Activated naive CD4-positive, alpha-beta T cell treated with anti-CD3 and anti-CD28 coated beads for 36 hours (primary cell): ENCODE data around the gene CDKN2AIP. TPM values are rescaled to one million over a fixed set of nuclear protein-coding genes. Genes with fewer than 3 reads are reported as not detected.

Source experiments
- CTCF ChIA-PET: fragments of 350-600 bp; sonication (Branson Sonifier 250); formaldehyde crosslinking; loops from one replicate; lab custom pipeline; 2021; ENCODE audit warnings: antibody characterized with exemption; lab: Charles Lee
- DNase-seq: peaks from one replicate; pipeline ENCODE4 v3.0.0-alpha.2; 2020
- H3K27ac Mint-ChIP-seq: one replicate; pipeline ENCODE4 v1.8.0; 2021; ENCODE audit warnings: mild to moderate bottlenecking, mixed read lengths
- H3K27me3 Mint-ChIP-seq: one replicate; pipeline ENCODE4 v1.8.0; 2021; ENCODE audit warnings: low read depth, mixed read lengths
- H3K36me3 Mint-ChIP-seq: one replicate; pipeline ENCODE4 v1.8.0; 2021; ENCODE audit warnings: low read depth, mixed read lengths
- H3K4me1 Mint-ChIP-seq: one replicate; pipeline ENCODE4 v1.8.0; 2021; ENCODE audit warnings: low read depth, mixed read lengths
- H3K4me3 Mint-ChIP-seq: one replicate; pipeline ENCODE4 v1.8.0; 2021; ENCODE audit warnings: mild to moderate bottlenecking, moderate library complexity, mixed read lengths
- H3K9me3 Mint-ChIP-seq: one replicate; pipeline ENCODE4 v1.8.0; 2021; ENCODE audit warnings: mixed read lengths
- intact Hi-C: fragments of 100-400 bp; cut with micrococcal nuclease; formaldehyde crosslinking; loops from one replicate; pipeline ENCODE4 v1.15.1; 2023
- total RNA-seq, 2 experiments: library from RNA; stranded (reverse); gene quantifications; one replicate each; pipeline ENCODE4 v1.2.3, GENCODE V29; 2021

The CDKN2AIP gene
- total RNA-seq, 2 experiments from 2014 or later, result 26.5 to 26.7 TPM

- no peaks in the 10 kb centered on the region for H3K27me3 Mint-ChIP-seq
- H3K36me3 Mint-ChIP-seq, result no peaks in the 10 kb centered on the region
- CTCF ChIA-PET, result interaction anchor here (0.6 to 1.1 kb wide), 3 partner anchors 61 to 175 kb away, joined by 3 read pairs; no protein-coding TSS in a partner anchor
- peaks cover 19% of the 10 kb centered on the region for H3K4me1 Mint-ChIP-seq
- no peak overlapping the region for H3K27ac Mint-ChIP-seq
- no peak for DNase-seq
- no peak overlapping the region for H3K4me3 Mint-ChIP-seq
- H3K9me3 Mint-ChIP-seq, result no peaks in the 10 kb centered on the region
- intact Hi-C loops, result no loop called here
These were observed 7.0 kb upstream of the CDKN2AIP start for GRCh38 chr4:183437452-183437851.

- H3K36me3 Mint-ChIP-seq, result no peaks in the 10 kb centered on the region
- H3K4me1 Mint-ChIP-seq, result peaks cover 24% of the 10 kb centered on the region
- H3K27ac Mint-ChIP-seq, result no peak overlapping the region
- intact Hi-C loops, result no loop called here
- CTCF ChIA-PET, result interaction anchor here (0.7 to 1.1 kb wide), 2 partner anchors 177 to 365 kb away, joined by 3 read pairs; no protein-coding TSS in a partner anchor
- H3K27me3 Mint-ChIP-seq, result no peaks in the 10 kb centered on the region
- H3K4me3 Mint-ChIP-seq, result no peak overlapping the region
- no peaks in the 10 kb centered on the region for H3K9me3 Mint-ChIP-seq
- no peak for DNase-seq
These were observed 5.8 kb upstream of the CDKN2AIP start for GRCh38 chr4:183438458-183439113.

GRCh38 chr4:183441276-183441675, 3.2 kb upstream of the CDKN2AIP start:
- no peak overlapping the region for H3K27ac Mint-ChIP-seq
- no peak for DNase-seq
- H3K4me1 Mint-ChIP-seq, result peaks cover 23% of the 10 kb centered on the region
- no peak overlapping the region for H3K4me3 Mint-ChIP-seq
- CTCF ChIA-PET, result interaction anchor here (0.7 kb wide), 1 partner anchor 10 kb away, joined by 3 read pairs; no protein-coding TSS in a partner anchor
- H3K9me3 Mint-ChIP-seq, result no peaks in the 10 kb centered on the region
- peaks cover 11% of the 10 kb centered on the region for H3K36me3 Mint-ChIP-seq
- H3K27me3 Mint-ChIP-seq, result no peaks in the 10 kb centered on the region
- intact Hi-C loops, result loop anchor here (5.0 to 10.0 kb wide), 3 partner anchors 344 to 1764 kb away; partner anchors contain the start of genes CFAP97, IRF2, SNX25 and WWC2

GRCh38 chr4:183443655-183444213, 702 bp upstream of the CDKN2AIP start:
- CTCF ChIA-PET, result interaction anchor here (0.6 to 1.9 kb wide), 7 partner anchors 9 to 525 kb away, joined by 3 to 7 read pairs (median 3); no protein-coding TSS in a partner anchor
- peaks cover 29% of the 10 kb centered on the region for H3K36me3 Mint-ChIP-seq
- H3K4me1 Mint-ChIP-seq, result peaks cover 39% of the 10 kb centered on the region
- intact Hi-C loops, result loop anchor here (1.0 to 10.0 kb wide), 11 partner anchors 13 to 1761 kb away; partner anchors contain the start of genes CFAP97, IRF2, RWDD4 and SNX25
- peak overlapping the region; percentile 86 for H3K4me3 Mint-ChIP-seq
- H3K27ac Mint-ChIP-seq, result peak overlapping the region; percentile 89
- DNase-seq, result peak; percentile 49
- no peaks in the 10 kb centered on the region for H3K9me3 Mint-ChIP-seq
- no peaks in the 10 kb centered on the region for H3K27me3 Mint-ChIP-seq

GRCh38 chr4:183445097-183445428, 627 bp downstream of the CDKN2AIP start:
- no peaks in the 10 kb centered on the region for H3K27me3 Mint-ChIP-seq
- no peak for DNase-seq
- H3K27ac Mint-ChIP-seq, result peak overlapping the region; percentile 98
- H3K9me3 Mint-ChIP-seq, result no peaks in the 10 kb centered on the region
- H3K36me3 Mint-ChIP-seq, result peaks cover 35% of the 10 kb centered on the region
- CTCF ChIA-PET, result no interaction called here
- H3K4me3 Mint-ChIP-seq, result peak overlapping the region; percentile 99
- intact Hi-C loops, result loop anchor here (2.0 to 10.0 kb wide), 6 partner anchors 24 to 1760 kb away; partner anchors contain the start of genes CFAP97, IRF2 and SNX25
- peaks cover 41% of the 10 kb centered on the region for H3K4me1 Mint-ChIP-seq

- no peaks in the 10 kb centered on the region for H3K27me3 Mint-ChIP-seq
- no peak for DNase-seq
- CTCF ChIA-PET, result interaction anchor here (0.9 kb wide), 1 partner anchor 40 kb away, joined by 3 read pairs; no protein-coding TSS in a partner anchor
- H3K4me1 Mint-ChIP-seq, result peaks cover 38% of the 10 kb centered on the region
- peak overlapping the region; percentile 99 for H3K4me3 Mint-ChIP-seq
- H3K9me3 Mint-ChIP-seq, result no peaks in the 10 kb centered on the region
- H3K36me3 Mint-ChIP-seq, result peaks cover 40% of the 10 kb centered on the region
- intact Hi-C loops, result loop anchor here (10.0 kb wide), 2 partner anchors 1027 to 1757 kb away; partner anchors contain the start of genes CFAP97, IRF2 and SNX25
- H3K27ac Mint-ChIP-seq, result no peak overlapping the region
These were observed 3.2 kb downstream of the CDKN2AIP start for GRCh38 chr4:183447646-183448045.

- peak overlapping the region; percentile 11 for H3K4me3 Mint-ChIP-seq
- intact Hi-C loops, result loop anchor here (10.0 kb wide), 2 partner anchors 1026 to 1756 kb away; partner anchors contain the start of genes CFAP97, IRF2 and SNX25
These were observed 4.0 kb downstream of the CDKN2AIP start for GRCh38 chr4:183448436-183448835.

GRCh38 chr4:183449193-183449882, 4.9 kb downstream of the CDKN2AIP start:
- Mint-ChIP-seq H3K9me3 (no peaks in the 10 kb centered on the region), H3K4me1 (peaks cover 31% of the 10 kb centered on the region), H3K27me3 (no peaks in the 10 kb centered on the region), H3K4me3 (no peak overlapping the region), H3K36me3 (peaks cover 40% of the 10 kb centered on the region), H3K27ac (no peak overlapping the region)
- intact Hi-C loops, result loop anchor here (10.0 kb wide), 2 partner anchors 1025 to 1755 kb away; partner anchors contain the start of genes CFAP97, IRF2 and SNX25
- no peak for DNase-seq
- CTCF ChIA-PET, result no interaction called here

More at GRCh38 chr4:183448436-183448835, 4.0 kb downstream of the CDKN2AIP start:
- Mint-ChIP-seq H3K36me3 (peaks cover 40% of the 10 kb centered on the region), H3K4me1 (peaks cover 31% of the 10 kb centered on the region), H3K27me3 (no peaks in the 10 kb centered on the region), H3K9me3 (no peaks in the 10 kb centered on the region), H3K27ac (no peak overlapping the region)
- CTCF ChIA-PET, result interaction anchor here (0.9 kb wide), 1 partner anchor 41 kb away, joined by 3 read pairs; no protein-coding TSS in a partner anchor
- DNase-seq, result no peak

- Mint-ChIP-seq H3K27ac (no peak overlapping the region), H3K27me3 (no peaks in the 10 kb centered on the region), H3K36me3 (peaks cover 40% of the 10 kb centered on the region), H3K4me1 (peaks cover 34% of the 10 kb centered on the region), H3K4me3 (no peak overlapping the region), H3K9me3 (no peaks in the 10 kb centered on the region)
- no peak for DNase-seq
- CTCF ChIA-PET, result no interaction called here
- intact Hi-C loops, result no loop called here
These were observed 5.7 kb downstream of the CDKN2AIP start for GRCh38 chr4:183450108-183450507.

GRCh38 chr4:183455431-183456195, 11.2 kb downstream of the CDKN2AIP start:
- intact Hi-C loops, result no loop called here
- Mint-ChIP-seq H3K4me1 (peaks cover 14% of the 10 kb centered on the region), H3K36me3 (peaks cover 4% of the 10 kb centered on the region), H3K4me3 (no peak overlapping the region), H3K27ac (no peak overlapping the region), H3K9me3 (no peaks in the 10 kb centered on the region), H3K27me3 (no peaks in the 10 kb centered on the region)
- CTCF ChIA-PET, result interaction anchor here (1.2 kb wide), 1 partner anchor 13 kb away, joined by 4 read pairs; no protein-coding TSS in a partner anchor
- no peak for DNase-seq

GRCh38 chr4:183458005-183458404, 13.6 kb downstream of the CDKN2AIP start:
- Mint-ChIP-seq H3K27ac (no peak overlapping the region), H3K36me3 (no peaks in the 10 kb centered on the region), H3K27me3 (no peaks in the 10 kb centered on the region), H3K4me1 (peaks cover 14% of the 10 kb centered on the region), H3K9me3 (no peaks in the 10 kb centered on the region), H3K4me3 (no peak overlapping the region)
- DNase-seq, result no peak
- intact Hi-C loops, result no loop called here
- CTCF ChIA-PET, result no interaction called here
